ENCODE measurements around the gene SLC10A7.

DNA sequence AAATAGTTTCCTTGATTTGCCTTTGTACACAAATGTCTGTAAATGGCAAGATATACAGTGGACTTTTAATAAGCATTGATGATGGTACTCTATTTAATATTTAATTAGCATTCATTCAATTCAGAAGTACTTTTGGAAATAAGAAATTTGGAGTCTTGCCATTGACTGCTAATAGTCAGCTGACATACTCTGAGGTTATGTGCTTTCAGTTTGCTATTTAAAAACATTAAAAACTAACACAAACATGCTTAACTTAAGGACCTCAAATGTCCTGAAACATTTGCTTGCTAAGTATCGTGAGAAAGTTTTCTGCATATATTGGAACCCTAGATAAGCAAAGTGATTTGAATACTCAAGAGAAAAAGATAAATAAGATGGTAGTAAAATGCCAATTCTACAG lies 242.8 kb downstream of the SLC10A7 start:
- TF ChIP-seq, protein P1, sequence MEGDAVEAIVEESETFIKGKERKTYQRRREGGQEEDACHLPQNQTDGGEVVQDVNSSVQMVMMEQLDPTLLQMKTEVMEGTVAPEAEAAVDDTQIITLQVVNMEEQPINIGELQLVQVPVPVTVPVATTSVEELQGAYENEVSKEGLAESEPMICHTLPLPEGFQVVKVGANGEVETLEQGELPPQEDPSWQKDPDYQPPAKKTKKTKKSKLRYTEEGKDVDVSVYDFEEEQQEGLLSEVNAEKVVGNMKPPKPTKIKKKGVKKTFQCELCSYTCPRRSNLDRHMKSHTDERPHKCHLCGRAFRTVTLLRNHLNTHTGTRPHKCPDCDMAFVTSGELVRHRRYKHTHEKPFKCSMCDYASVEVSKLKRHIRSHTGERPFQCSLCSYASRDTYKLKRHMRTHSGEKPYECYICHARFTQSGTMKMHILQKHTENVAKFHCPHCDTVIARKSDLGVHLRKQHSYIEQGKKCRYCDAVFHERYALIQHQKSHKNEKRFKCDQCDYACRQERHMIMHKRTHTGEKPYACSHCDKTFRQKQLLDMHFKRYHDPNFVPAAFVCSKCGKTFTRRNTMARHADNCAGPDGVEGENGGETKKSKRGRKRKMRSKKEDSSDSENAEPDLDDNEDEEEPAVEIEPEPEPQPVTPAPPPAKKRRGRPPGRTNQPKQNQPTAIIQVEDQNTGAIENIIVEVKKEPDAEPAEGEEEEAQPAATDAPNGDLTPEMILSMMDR (CRISPR knock-in tag; IDR thresholded peaks at IDR 0.05) = no peak
- TF ChIP-seq STAT5B (CRISPR knock-in tag; IDR thresholded peaks at IDR 0.05) (no peak), KDM1A (CRISPR knock-in tag; IDR thresholded peaks at IDR 0.05) (no peak), SAFB2 (CRISPR knock-in tag; IDR thresholded peaks at IDR 0.05; ENCODE audit: borderline replicate concordance, low read depth) (no peak), ZNF207 (IDR thresholded peaks at IDR 0.05; ENCODE audit: borderline replicate concordance) (no peak), POLR2A (IDR thresholded peaks at IDR 0.05; ENCODE audit: insufficient read depth in 1 of 2, low read depth in 2 of 2, low read length in 2 of 2) (no peak), SRSF1 (optimal IDR thresholded peaks at IDR 0.05; ENCODE audit: low read depth, low read length) (no peak), ZNF83 (CRISPR knock-in tag; IDR thresholded peaks at IDR 0.05; ENCODE audit: borderline replicate concordance) (no peak), RBFOX2 (IDR thresholded peaks at IDR 0.05; ENCODE audit: low read depth, low read length) (no peak)
- TF ChIP-seq, protein P2, sequence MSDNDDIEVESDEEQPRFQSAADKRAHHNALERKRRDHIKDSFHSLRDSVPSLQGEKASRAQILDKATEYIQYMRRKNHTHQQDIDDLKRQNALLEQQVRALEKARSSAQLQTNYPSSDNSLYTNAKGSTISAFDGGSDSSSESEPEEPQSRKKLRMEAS (IDR thresholded peaks at IDR 0.05) = no peak
- TF ChIP-seq, protein P3, sequence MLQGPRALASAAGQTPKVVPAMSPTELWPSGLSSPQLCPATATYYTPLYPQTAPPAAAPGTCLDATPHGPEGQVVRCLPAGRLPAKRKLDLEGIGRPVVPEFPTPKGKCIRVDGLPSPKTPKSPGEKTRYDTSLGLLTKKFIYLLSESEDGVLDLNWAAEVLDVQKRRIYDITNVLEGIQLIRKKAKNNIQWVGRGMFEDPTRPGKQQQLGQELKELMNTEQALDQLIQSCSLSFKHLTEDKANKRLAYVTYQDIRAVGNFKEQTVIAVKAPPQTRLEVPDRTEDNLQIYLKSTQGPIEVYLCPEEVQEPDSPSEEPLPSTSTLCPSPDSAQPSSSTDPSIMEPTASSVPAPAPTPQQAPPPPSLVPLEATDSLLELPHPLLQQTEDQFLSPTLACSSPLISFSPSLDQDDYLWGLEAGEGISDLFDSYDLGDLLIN (CRISPR knock-in tag; IDR thresholded peaks at IDR 0.05; ENCODE audit: borderline replicate concordance) = no peak
- TF ChIP-seq, protein P4, sequence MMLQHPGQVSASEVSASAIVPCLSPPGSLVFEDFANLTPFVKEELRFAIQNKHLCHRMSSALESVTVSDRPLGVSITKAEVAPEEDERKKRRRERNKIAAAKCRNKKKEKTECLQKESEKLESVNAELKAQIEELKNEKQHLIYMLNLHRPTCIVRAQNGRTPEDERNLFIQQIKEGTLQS (CRISPR knock-in tag; IDR thresholded peaks at IDR 0.05) = no peak

Data from HepG2 (cell line).